ENCODE data around the gene LMX1B.
"Not testable (repeated sequence)": the region's sequence is repeated elsewhere in the genome, so short reads cannot be mapped to it uniquely, and the experiment has no call there.

LMX1B gene

GRCh38 chr9:126613651-126614050 is at the start of gene LMX1B:
TSS of gene LMX1B (plus strand) at chr9:126613928. CDS start at chr9:126614450, 522 bp downstream.
- peak; percentile 73 for DNase-seq (ENCODE audit: low spot score)

GRCh38 chr9:126564128-126564527 is 49.6 kb upstream of the LMX1B start:
- DNase-seq (ENCODE audit: low spot score): peak; percentile 8

- peak; percentile 3 for DNase-seq (ENCODE audit: low spot score)
Observed at GRCh38 chr9:126564716-126565115, 49.0 kb upstream of the LMX1B start.

GRCh38 chr9:126565336-126566128 is 48.2 kb upstream of the LMX1B start:
- DNase-seq (ENCODE audit: low spot score): peak; percentile 6

GRCh38 chr9:126569036-126569435 is 44.7 kb upstream of the LMX1B start:
- DNase-seq (ENCODE audit: low spot score): no peak

GRCh38 chr9:126578029-126578428 is 35.7 kb upstream of the LMX1B start:
- no peak for DNase-seq (ENCODE audit: low spot score)

- not testable (repeated sequence) for DNase-seq (ENCODE audit: low spot score)
Observed at GRCh38 chr9:126580319-126580718, 33.4 kb upstream of the LMX1B start.

GRCh38 chr9:126581893-126582292 is 31.8 kb upstream of the LMX1B start:
- DNase-seq (ENCODE audit: low spot score): no peak

GRCh38 chr9:126582427-126582826 is 31.3 kb upstream of the LMX1B start:
- DNase-seq (ENCODE audit: low spot score): no peak

GRCh38 chr9:126583144-126583760 is 30.5 kb upstream of the LMX1B start:
- no peak for DNase-seq (ENCODE audit: low spot score)

GRCh38 chr9:126584611-126585010 is 29.1 kb upstream of the LMX1B start:
- no peak for DNase-seq (ENCODE audit: low spot score)

- DNase-seq (ENCODE audit: low spot score): no peak
Observed at GRCh38 chr9:126586236-126586635, 27.5 kb upstream of the LMX1B start.

GRCh38 chr9:126587187-126588185 is 26.2 kb upstream of the LMX1B start:
- no peak for DNase-seq (ENCODE audit: low spot score)

GRCh38 chr9:126588491-126589168 is 25.1 kb upstream of the LMX1B start:
- DNase-seq (ENCODE audit: low spot score): no peak

GRCh38 chr9:126589349-126589748 is 24.4 kb upstream of the LMX1B start:
- no peak for DNase-seq (ENCODE audit: low spot score)

GRCh38 chr9:126591083-126591482 is 22.6 kb upstream of the LMX1B start:
- DNase-seq (ENCODE audit: low spot score): no peak

GRCh38 chr9:126591922-126592321 is 21.8 kb upstream of the LMX1B start:
- no peak for DNase-seq (ENCODE audit: low spot score)

GRCh38 chr9:126592461-126592860 is 21.3 kb upstream of the LMX1B start:
- DNase-seq (ENCODE audit: low spot score): no peak

- DNase-seq (ENCODE audit: low spot score): no peak
Observed at GRCh38 chr9:126595982-126596381, 17.7 kb upstream of the LMX1B start.

- no peak for DNase-seq (ENCODE audit: low spot score)
Observed at GRCh38 chr9:126599047-126599650, 14.6 kb upstream of the LMX1B start.
